GM21390 (cell line): ENCODE data around the gene CPSF2.

ENCODE experiments used
- ATAC-seq: cut with Tn5 transposase; IDR thresholded peaks from one replicate; pipeline ENCODE4 v1.9.1; 2021; ENCODE audit not compliant: unreplicated experiment

The CPSF2 gene

DNA sequence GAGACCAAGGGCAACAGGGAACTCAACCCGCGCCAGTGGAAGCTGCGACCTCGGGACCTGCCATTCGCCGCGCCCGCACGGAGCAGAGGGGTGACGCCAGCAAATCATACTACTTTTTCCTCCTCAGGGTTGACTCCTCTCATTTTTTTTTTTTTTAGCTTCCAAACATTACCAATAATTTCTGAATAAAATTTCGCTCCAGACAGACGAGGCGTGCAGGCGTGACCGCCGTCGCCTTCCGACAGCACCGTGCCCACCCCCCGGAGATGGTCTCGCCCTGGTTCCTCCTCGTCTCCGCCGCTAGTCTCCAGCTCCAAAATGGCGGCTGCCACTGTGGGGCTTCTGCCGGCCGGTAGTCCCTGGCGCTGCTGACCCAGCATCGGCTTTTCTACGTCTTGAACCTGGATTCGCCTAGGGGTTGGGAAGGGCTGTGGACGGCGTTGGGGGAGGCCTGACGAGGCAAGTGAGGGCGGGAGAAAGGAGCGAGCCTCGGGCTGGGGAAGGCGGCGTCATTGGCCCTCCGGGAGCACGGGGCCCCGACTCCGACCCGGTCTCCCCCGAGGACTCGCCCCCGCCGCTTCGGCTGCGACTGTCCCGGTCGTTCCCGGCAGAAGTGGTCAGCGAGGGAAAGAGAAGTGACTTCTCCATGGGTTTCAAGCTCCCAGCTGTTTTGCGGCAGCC lies at the start of gene CPSF2, which contains the start of gene NDUFB1:
Gene CPSF2, plus strand, starts transcription at position 300 of the 681 bp plus-strand sequence. CDS start 9,016 bp downstream, outside the sequence.
Gene NDUFB1, minus strand, starts transcription at position 37 of the 681 bp plus-strand sequence. CDS start 4,069 bp downstream, outside the sequence.
- ATAC-seq: peak; percentile 80

DNA sequence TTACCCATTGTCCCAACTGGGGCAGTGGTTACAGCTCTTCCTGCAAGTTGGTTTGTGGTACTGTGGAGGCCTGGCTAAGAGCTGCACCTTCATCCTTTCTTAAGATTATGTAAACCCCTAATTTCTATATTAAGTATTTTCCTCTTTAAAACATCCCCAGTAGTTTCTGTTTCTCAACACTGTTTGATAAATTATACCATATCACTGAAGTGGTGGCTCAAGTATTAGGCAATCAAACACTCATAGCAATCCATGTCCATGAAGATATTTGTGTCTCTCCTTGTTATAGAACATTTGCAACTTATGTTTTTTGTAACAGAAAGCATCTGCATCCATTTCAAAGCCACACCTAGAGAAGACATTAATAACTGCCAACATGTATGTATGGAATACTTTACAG lies 47.2 kb upstream of the CPSF2 start:
- no peak for ATAC-seq

DNA sequence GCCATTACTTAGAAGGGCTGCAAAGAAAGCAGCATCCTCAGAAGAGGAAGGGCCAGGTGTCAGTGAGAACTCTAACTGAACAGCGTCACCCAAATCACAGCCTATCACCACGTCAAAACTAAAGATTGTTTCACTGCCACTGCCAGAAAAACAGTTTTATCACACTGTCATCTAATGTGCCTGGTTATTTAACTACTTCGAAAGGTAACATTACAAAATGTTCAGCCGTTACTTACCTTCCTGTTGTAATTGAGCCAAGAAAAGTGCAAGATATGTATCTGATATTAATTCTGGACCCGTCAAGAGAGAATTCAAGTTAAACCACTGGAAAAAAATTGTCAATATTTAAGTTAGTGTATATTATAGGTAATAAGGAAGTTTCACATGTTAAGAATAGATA lies 33.3 kb upstream of the CPSF2 start:
- no peak for ATAC-seq

DNA sequence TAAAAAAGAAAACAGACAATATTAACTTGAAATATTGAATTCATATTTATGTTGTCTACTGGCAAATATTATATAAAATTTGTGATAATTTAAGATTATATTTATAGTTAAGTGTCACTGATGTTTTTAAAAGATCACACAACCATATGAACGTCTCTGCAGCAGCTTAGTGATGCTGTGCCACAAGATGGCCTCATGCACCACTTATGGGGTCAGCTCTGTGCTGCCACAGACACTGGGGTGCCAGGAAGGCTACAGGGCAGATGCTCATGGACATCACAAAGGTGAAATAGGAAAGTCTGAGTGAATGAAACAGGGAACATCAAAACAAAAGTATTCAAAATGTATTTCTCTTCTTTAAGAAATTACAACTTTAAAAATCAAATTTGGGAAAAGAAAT lies 28.4 kb upstream of the CPSF2 start:
- no peak for ATAC-seq

DNA sequence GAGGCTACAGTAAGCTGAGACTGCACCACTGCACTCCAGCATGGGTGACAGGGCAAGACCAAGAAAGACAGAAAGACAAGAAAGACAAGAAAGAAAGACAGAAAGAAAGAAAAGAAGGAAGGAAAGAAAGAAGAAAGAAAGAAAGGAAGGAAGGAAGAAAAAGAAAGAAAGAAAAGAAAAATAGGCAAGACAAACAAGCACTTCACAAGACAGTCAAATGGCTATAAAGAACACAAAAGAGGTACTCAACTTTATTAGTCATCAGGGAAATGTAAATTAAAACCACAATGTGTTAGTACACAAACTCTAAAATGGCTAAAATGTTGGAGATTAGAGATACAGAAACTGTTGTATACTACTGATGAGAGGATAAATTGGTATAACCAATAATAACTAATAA lies 22.0 kb upstream of the CPSF2 start:
- ATAC-seq: no peak

DNA sequence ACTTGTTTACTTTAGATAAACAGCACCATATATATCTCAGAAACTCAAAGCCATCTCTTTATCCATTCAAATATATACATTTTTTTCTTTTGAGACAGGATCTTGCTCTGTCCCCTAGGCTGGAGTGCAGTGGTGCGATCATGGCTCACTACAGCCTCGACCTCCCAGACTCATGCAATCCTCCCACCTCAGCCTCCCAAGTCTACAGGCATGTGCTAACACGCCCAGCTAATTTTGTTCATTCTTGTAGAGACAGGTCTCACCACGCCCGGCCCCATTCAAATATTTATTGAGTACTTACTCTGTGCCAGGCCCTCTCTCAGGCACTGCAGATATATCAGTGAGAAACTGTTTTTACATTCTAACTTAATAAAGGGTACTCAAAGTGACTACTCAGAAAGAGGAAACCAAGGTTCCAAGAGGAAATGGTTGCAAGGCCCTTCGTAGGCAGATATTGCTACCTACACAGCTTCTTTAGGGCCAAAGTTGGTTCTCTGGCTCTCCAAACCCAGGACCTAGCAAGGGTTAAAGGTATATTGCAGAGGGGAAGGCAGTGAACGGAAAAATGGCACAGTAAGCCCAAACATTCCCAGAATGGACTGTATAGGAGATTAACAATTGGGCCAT lies 18.3 kb upstream of the CPSF2 start:
- ATAC-seq: no peak

DNA sequence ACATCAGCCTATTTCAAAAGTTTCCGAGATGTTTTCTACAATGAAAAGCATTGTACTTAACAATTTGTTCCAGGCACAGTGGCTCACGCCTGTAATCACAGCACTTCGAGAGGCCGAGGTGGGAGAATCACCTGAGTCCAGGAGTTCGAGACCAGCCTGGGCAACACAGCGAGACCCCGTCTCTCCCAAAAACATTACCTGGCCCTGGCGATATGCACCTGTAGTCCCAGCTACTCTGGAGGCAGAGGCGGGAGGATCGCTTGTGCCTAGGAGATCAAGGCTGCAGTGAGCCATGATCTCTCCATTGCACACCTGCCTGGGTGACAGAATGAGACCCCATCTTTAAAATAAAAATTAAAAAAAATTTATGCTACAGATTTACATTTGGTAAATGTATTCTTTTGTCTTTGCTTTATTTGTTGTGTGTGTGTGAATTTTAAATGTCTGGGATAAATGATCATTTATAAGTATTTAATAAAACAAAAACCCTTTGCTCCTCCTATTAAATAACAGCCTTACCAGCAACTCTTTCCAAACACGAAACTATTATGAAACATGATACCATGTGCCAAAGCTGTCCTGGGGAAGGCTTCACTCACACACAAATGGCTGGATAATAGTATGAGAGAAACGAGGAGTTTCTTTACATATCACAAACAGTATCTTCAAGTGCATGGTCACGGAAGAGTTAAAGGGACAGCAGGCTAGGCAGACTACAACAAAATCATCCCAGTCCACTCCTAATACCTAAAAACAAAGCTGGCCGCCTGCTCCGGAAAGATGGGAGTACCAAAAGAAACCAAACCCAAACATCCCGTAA lies 16.5 kb upstream of the CPSF2 start:
- no peak for ATAC-seq

DNA sequence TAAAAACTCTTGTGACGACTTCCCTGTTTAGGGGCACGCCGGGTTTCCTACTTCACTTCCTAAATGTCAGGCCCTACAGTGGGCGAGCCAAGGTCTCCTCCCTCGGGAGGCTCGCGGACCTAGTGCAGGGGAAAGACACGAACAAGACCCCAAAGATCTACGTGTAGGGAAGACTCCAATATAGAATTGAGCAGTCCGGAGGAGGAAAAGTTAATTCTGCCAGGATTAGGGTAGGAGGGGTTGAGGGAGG lies 16.0 kb upstream of the CPSF2 start:
- peak; percentile 5 for ATAC-seq

DNA sequence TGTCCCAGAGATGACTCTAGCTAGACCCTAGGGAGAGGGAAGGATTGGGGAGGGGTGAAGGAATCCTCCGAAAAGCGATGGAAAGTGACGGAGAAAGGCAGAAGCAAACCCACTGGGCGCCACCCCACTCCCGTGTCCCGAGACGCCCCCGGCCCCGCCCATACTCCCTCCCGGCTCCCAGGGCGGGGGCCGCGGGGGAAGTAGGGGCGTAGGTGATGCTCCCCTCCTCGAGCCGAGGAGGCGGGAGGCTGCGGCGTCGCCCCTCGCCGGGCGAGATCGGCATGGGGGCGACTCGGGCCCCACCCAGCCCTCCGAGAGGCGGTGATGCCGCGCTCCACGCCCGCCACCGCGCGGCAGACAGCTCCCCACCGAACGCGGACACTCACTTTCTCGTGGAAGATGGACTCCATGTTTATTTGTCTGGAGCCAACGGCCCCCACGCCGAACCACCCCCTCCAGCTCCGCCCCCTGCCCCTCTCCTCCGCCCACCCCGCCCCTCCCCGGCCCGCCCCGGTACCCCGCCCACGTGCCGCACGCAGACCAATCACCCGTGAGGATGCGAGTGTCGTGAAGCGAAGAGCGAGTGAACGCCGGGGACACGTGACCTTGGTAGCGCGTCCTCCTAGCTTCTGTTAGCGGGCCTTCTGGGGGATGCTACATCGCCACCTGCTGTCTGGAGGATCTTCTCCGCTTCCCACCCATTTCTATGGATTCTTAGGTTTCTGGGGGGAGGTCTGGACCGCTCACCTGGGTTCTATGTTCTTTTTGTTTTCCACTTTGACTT lies 15.4 kb upstream of the CPSF2 start, which contains the start of gene ATXN3:
Gene ATXN3, minus strand, starts transcription at position 440 of the 784 bp plus-strand sequence. Its CDS starts 30 bp downstream, at position 410.
- ATAC-seq: peak; percentile 82

DNA sequence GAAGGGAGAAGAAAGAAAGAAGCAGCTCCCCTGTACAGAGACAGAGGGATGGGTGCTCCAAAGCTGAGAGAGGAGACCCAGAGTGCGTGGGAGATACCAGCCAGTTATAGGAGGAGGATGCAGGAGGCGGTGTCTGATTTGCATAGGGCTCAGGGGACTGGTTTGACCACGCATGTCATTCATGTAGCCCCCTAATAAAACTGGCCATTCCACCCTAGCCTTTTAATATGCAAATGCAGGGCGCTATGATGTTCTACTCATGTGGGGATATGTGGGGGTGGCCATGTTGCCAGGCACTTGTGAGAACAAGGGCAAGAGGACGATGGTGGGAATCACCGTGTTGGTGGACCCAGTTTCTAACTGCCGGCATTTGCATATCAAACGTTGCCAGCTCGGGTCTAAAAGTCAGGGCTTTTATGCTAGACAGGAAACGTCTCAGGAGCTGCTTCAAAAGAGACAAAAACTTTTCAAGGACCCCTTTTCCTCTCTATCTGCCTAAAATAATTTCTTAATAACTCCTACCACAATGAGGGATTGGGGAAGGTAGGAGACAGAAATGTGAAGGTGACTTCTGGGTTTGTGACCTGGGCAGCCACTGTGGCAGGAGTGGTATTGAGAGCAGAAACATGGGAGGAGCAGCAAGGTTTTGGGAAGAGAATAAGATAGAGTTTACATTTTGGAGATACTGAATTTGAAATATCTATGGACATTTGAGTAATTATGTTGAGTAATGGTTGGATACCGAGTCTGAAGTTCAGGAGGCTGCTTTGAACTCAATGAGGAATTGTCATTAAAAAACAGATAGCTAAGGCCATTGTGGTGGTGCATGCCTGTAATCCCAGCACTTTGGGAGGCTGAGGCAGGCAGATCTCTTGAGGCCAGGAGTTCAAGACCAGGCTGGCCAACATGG lies 13.2 kb upstream of the CPSF2 start:
- no peak for ATAC-seq

DNA sequence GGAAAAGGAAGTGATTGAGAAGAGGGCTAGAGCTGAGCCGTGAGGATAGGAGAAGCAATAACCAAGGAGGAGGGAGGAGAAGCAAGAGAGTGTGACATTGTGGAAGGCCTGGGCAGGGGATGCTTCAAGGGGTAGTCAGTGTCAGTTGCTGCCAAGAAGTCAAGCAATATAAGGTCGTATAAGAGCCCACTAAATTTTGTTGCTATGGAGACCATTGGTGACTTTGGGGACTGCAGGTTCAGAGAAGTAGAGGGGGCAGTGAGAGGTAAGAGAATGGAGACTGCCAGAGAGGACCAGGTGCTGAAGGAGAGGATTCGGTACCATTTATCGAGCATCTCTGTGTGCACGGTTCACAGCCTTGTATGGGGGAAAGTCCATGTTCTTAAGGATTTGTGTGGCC lies 12.3 kb upstream of the CPSF2 start:
- ATAC-seq: no peak

DNA sequence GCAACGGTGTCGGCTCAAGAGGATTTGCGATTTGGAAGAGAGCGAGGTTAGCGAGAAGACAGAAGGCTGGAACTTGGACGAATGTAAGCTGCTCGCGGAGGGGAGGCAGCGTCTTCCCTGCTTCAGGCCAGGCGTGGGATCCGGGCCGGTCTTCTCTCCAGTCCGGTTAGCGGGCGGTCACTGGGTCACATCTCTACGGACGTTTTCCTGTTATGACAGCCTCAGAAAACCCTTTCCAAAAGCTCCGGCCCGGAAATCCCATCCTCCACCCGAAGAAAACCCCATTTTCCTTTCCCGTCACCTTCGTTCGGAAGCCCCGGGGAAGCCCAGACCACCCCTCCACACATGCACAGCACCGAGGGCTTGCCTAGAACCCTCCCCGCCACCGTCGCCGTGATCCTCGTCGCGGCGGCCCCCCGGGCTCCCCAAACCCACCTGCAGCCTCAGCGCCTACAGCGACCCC lies 531 bp upstream of the CPSF2 start:
- peak; percentile 15 for ATAC-seq

DNA sequence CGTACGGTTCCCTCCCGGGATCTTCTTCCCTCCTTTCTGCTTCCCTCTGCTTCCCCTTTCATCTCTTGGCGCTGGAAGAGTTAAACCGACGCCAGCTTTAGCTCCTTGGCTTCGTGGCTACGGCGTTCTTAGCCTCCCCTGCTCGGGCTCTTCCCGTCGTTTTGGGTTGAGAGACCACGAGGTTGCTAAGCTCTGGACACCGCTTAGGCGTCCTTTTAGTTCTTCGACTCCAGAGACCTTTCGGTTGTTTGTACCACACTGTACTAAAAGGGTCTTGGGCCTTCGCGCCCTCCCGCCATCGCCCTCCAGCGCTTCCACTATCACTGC lies 545 bp downstream of the CPSF2 start:
- no peak for ATAC-seq

DNA sequence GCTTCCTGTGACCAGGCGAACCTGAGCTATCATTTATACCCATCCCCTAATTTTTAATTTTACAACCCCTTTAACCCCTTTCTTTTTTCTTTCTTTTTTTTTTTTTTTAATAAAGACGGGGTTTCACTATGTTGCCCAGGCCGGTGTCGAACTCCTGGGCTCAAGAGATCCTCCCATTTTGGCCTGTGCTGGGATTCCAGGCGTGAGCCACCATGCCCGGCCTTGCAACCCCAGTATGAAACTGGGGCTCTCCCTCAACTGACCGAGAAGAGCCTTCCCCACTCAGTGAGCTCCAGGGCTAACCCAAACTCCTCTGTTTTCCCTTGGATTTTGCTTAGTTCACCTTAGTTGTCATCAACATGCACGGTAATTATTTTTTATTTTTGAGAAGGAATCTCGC lies 992 bp downstream of the CPSF2 start:
- no peak for ATAC-seq

DNA sequence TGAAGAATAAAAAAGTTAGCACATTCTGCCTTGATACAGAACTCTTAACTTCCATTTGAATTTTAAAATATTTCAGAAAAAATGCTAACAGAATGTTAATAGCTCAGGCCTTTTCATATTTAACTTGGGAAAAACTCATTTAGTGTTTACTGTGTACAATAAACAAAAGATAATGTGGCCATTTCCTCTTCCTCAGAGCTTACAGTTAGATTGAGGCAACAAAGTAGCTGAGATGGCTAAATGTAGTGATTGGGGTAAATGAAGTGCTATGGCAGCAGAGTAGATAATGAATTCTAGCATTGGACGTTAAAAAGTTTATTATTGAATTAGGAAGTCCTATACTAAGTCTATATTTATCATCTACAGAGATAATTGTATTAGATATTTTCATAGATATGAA lies 12.7 kb downstream of the CPSF2 start:
- no peak for ATAC-seq

DNA sequence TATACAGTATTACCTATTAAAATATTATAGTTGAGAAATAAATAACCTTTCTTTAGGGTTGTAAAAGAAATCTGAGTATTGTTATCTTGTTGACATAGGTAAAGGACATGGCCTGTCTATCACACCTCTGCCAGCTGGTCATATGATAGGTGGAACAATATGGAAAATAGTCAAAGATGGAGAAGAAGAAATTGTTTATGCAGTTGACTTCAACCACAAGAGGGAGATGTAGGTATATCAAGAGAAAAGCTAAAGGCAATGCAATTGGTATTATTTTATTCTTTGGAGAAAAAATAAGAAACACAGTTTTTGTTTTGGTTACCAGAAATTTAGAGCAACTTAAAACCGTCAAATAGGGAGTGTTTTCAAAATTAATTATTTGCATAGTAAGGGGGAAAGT lies 13.5 kb downstream of the CPSF2 start:
- ATAC-seq: no peak

DNA sequence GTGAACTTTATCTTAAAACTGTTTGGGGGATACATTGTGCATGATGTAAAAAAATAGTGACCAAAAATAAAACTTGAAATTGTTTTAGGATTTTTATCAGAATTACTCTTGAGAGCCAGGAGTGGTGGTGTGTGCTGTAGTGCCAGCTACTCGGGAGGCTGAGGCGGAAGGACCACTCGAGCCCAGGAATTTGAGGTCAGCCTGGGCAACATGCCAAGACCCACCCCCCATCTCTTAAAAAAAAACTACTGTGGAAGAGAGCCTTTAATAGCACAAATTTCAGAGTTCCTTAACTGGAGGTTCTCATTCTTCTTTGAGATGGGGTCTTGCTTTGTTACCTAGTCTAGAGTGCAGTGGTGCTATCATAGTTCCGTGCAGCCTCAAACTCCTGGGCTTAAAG lies 21.5 kb downstream of the CPSF2 start:
- ATAC-seq: no peak

DNA sequence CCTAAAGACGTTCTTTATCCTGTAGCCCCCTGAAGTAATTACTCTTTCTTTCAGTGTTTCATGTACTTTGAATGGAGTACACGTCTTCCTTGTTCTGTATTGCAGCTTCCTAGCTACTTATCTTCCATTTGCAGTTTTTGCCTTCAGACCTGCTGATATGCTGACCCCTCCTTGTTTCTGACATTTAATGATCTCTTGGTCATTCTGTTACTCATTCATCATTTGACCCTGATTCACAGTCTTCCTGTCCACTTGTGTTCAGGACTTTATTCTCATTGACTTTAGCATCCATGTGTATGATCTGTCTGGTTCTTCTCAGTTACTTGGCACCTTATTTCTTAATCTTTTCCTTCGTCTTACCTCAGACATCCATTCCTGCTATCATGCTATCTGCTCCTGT lies 22.2 kb downstream of the CPSF2 start:
- ATAC-seq: no peak

DNA sequence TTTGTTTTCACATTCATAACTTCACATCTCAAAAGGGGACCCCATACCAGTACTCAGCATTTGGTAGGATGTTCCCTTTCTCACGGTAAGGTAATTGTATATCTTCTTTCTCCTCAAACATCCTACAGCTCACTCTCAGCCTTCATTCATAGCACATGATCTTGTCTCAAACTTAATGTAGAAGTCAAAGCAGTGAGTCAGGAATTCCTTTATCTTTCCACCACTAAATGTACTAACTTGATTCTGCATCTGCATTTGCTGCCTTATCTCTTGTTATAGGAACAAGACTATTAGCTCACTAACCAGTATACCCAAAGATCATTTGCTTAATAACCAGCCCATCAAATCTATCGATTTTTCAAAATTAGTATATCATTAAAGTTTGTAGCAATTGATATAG lies 22.9 kb downstream of the CPSF2 start:
- no peak for ATAC-seq

DNA sequence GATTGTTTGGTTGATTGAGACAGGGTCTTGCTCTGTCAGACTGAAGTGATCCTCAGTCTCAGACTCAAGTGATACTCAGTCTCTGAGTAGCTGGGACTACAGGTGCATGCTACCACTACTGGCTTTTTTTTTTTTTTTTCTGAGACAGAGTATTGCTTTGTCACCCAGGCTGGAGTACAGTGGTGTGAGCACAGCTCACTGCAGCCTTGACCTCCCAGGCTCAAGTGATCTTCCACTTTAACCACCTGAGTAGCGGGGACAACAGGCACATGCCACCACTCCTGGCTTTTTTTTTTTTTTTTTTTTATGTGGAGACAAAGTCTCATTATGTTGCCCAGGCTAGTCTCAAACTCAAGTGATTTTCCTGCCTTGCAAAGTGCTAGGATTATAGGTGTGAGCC lies 31.8 kb downstream of the CPSF2 start:
- no peak for ATAC-seq
